C4-2B (cell line): ENCODE results near the gene ANXA6.

Source experiments
- ZFX ChIP-seq: fragments of 450-650 bp; IDR thresholded peaks from 2 replicates; pipeline ENCODE4 v1.6.1; 2017
- TF ChIP-seq, protein P1 (sequence below): fragments of 450-650 bp; conservative IDR thresholded peaks from 2 replicates; pipeline ENCODE4 v1.5.1; 2017; ENCODE audit warnings: mild to moderate bottlenecking

DNA sequence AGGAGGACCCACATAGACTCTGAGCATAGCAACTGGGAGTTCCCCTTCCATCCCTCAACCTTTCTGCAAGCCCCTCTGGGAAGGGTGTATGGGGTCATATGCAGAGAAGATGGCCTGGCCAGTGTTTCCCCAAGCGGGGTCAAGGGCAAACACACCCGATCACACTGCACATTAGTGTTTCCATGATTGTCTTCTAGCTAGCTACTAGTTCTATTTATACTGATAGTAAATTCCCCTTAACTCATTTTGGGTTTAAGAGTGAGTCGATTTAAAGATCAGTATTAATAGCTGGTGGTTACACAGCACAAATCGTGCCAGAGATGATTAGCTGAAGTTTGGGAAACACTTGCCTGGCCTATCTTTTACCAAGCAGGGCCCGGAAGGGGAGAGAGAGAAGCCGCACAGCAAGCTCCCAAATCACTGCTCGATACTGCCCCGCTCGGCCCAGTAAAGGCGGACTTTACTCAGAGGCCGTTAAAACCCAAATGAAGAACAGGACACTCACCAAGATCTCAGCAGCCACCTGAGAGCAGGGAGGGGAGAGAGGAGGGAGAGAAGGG lies 47.4 kb downstream of the ANXA6 start:
- TF ChIP-seq, protein P1, sequence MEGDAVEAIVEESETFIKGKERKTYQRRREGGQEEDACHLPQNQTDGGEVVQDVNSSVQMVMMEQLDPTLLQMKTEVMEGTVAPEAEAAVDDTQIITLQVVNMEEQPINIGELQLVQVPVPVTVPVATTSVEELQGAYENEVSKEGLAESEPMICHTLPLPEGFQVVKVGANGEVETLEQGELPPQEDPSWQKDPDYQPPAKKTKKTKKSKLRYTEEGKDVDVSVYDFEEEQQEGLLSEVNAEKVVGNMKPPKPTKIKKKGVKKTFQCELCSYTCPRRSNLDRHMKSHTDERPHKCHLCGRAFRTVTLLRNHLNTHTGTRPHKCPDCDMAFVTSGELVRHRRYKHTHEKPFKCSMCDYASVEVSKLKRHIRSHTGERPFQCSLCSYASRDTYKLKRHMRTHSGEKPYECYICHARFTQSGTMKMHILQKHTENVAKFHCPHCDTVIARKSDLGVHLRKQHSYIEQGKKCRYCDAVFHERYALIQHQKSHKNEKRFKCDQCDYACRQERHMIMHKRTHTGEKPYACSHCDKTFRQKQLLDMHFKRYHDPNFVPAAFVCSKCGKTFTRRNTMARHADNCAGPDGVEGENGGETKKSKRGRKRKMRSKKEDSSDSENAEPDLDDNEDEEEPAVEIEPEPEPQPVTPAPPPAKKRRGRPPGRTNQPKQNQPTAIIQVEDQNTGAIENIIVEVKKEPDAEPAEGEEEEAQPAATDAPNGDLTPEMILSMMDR, result no peak
- no peak for TF ChIP-seq ZFX
